Sigmoid colon (tissue), 4 donors: ENCODE results near the gene TEX28.

Experiments
- EP300 ChIP-seq, 4 donors: sonication (generic); formaldehyde crosslinking; IDR thresholded peaks; one replicate each; pipeline ENCODE4 v1.6.1; 2017; ENCODE audit warnings: antibody characterized with exemption in 4 of 4
- POLR2A ChIP-seq, 2 donors: fragments of 450-650 bp; IDR thresholded peaks; one replicate each; pipeline ENCODE4 v1.6.1; 2016; ENCODE audit warnings: antibody characterized with exemption in 2 of 2, mild to moderate bottlenecking in 2 of 2, moderate library complexity in 2 of 2
- POLR2AphosphoS5 ChIP-seq, 4 donors: sonication (generic); formaldehyde crosslinking; IDR thresholded peaks; one replicate each; pipeline ENCODE4 v1.6.1; 2017; ENCODE audit warnings: antibody characterized with exemption in 4 of 4
- TF ChIP-seq, protein P1 (sequence below), 4 experiments: fragments of 450-650 bp in 3 of 4; fragments of 200-600 bp in 1 of 4; IDR thresholded peaks; one replicate each; pipeline ENCODE4 v1.5.1; 2016 to 2019; ENCODE audit warnings: antibody characterized with exemption in 4 of 4, mild to moderate bottlenecking in 3 of 4, moderate library complexity in 2 of 4

GRCh38 chrX:154317391-154317995 is 22.6 kb upstream of the TEX28 start:
- TF ChIP-seq, protein P1, sequence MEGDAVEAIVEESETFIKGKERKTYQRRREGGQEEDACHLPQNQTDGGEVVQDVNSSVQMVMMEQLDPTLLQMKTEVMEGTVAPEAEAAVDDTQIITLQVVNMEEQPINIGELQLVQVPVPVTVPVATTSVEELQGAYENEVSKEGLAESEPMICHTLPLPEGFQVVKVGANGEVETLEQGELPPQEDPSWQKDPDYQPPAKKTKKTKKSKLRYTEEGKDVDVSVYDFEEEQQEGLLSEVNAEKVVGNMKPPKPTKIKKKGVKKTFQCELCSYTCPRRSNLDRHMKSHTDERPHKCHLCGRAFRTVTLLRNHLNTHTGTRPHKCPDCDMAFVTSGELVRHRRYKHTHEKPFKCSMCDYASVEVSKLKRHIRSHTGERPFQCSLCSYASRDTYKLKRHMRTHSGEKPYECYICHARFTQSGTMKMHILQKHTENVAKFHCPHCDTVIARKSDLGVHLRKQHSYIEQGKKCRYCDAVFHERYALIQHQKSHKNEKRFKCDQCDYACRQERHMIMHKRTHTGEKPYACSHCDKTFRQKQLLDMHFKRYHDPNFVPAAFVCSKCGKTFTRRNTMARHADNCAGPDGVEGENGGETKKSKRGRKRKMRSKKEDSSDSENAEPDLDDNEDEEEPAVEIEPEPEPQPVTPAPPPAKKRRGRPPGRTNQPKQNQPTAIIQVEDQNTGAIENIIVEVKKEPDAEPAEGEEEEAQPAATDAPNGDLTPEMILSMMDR (IDR thresholded peaks at IDR 0.05) = peak; percentile 18 to 57 (median 40)
- no peak for TF ChIP-seq POLR2A (IDR thresholded peaks at IDR 0.05)
- no peak for TF ChIP-seq POLR2AphosphoS5 (IDR thresholded peaks at IDR 0.05)
- no peak for TF ChIP-seq EP300 (IDR thresholded peaks at IDR 0.05)
